ENCODE data around the gene HINT3.
"Not testable (repeated sequence)": the region's sequence is repeated elsewhere in the genome, so short reads cannot be mapped to it uniquely, and the experiment has no call there.

Gene HINT3

GRCh38 chr6:125940247-125941041 is 16.1 kb upstream of the HINT3 start:
- peak; percentile 87 for DNase-seq

GRCh38 chr6:125942672-125943527 is 13.7 kb upstream of the HINT3 start:
- peak; percentile 31 for DNase-seq

- DNase-seq: no peak
Measured at GRCh38 chr6:125943528-125944433, 12.8 kb upstream of the HINT3 start.

- peak; percentile 50 for DNase-seq
Measured at GRCh38 chr6:125944434-125944816, 12.1 kb upstream of the HINT3 start.

GRCh38 chr6:125944896-125945295 is 11.7 kb upstream of the HINT3 start:
- no peak for DNase-seq

- peak; percentile 74 for DNase-seq
Measured at GRCh38 chr6:125945378-125946141, 11.0 kb upstream of the HINT3 start.

- DNase-seq: peak; percentile 78
Measured at GRCh38 chr6:125947615-125948014, 9.0 kb upstream of the HINT3 start.

- no peak for DNase-seq
Measured at GRCh38 chr6:125948455-125948854, 8.1 kb upstream of the HINT3 start.

- no peak for DNase-seq
Measured at GRCh38 chr6:125949069-125949468, 7.5 kb upstream of the HINT3 start.

- DNase-seq: peak; percentile 87
Measured at GRCh38 chr6:125950293-125950692, 6.3 kb upstream of the HINT3 start.

GRCh38 chr6:125950716-125951115 is 5.9 kb upstream of the HINT3 start:
- not testable (repeated sequence) for DNase-seq

- DNase-seq: no peak
Measured at GRCh38 chr6:125951323-125951722, 5.2 kb upstream of the HINT3 start.

GRCh38 chr6:125952764-125953501 is 3.6 kb upstream of the HINT3 start:
- DNase-seq: peak; percentile 52

GRCh38 chr6:125953502-125953875 is 3.1 kb upstream of the HINT3 start:
- no peak for DNase-seq

GRCh38 chr6:125954735-125955339 is 1.7 kb upstream of the HINT3 start:
- no peak for DNase-seq

- no peak for DNase-seq
Measured at GRCh38 chr6:125955973-125956372, 597 bp upstream of the HINT3 start.

GRCh38 chr6:125957391-125957693 is 772 bp downstream of the HINT3 start:
- DNase-seq: no peak

GRCh38 chr6:125957845-125958244 is 1.3 kb downstream of the HINT3 start:
- DNase-seq: peak; percentile 29

- no peak for DNase-seq
Measured at GRCh38 chr6:125959041-125959440, 2.5 kb downstream of the HINT3 start.

- DNase-seq: no peak
Measured at GRCh38 chr6:125961117-125961516, 4.5 kb downstream of the HINT3 start.

- DNase-seq: no peak
Measured at GRCh38 chr6:125962900-125963497, 6.4 kb downstream of the HINT3 start.

Measured in EL (cell line).